Measurements from ENCODE around the gene HSPB9.

The HSPB9 gene

GRCh38 chr17:42116705-42117396 is 5.8 kb upstream of the HSPB9 start:
- no peak overlapping the region for H3K4me3 ChIP-seq (ENCODE audit: low read length)
- no peak for DNase-seq (ENCODE audit: low read depth)
- peak; percentile 84 for TF ChIP-seq CTCF (conservative IDR thresholded peaks at IDR 0.05; ENCODE audit: low read depth, low read length)

GRCh38 chr17:42117397-42118125 is 5.0 kb upstream of the HSPB9 start:
- no peak for DNase-seq (ENCODE audit: low read depth)
- no peak overlapping the region for H3K4me3 ChIP-seq (ENCODE audit: low read length)
- TF ChIP-seq CTCF (conservative IDR thresholded peaks at IDR 0.05; ENCODE audit: low read depth, low read length): no peak

- TF ChIP-seq CTCF (conservative IDR thresholded peaks at IDR 0.05; ENCODE audit: low read depth, low read length): no peak
- DNase-seq (ENCODE audit: low read depth): no peak
- H3K4me3 ChIP-seq (ENCODE audit: low read length): no peak overlapping the region
Measured at GRCh38 chr17:42118126-42118510, 4.5 kb upstream of the HSPB9 start.

GRCh38 chr17:42118545-42118944 is 4.1 kb upstream of the HSPB9 start:
- no peak overlapping the region for H3K4me3 ChIP-seq (ENCODE audit: low read length)
- DNase-seq (ENCODE audit: low read depth): no peak
- peak; percentile 69 for TF ChIP-seq CTCF (conservative IDR thresholded peaks at IDR 0.05; ENCODE audit: low read depth, low read length)

GRCh38 chr17:42119301-42119700 is 3.3 kb upstream of the HSPB9 start:
- DNase-seq (ENCODE audit: low read depth): no peak
- no peak for TF ChIP-seq CTCF (conservative IDR thresholded peaks at IDR 0.05; ENCODE audit: low read depth, low read length)
- no peak overlapping the region for H3K4me3 ChIP-seq (ENCODE audit: low read length)

GRCh38 chr17:42120161-42120769 is 2.3 kb upstream of the HSPB9 start:
- DNase-seq (ENCODE audit: low read depth): no peak
- H3K4me3 ChIP-seq (ENCODE audit: low read length): peak overlapping the region; percentile 48
- TF ChIP-seq CTCF (conservative IDR thresholded peaks at IDR 0.05; ENCODE audit: low read depth, low read length): no peak
